CD8-positive, alpha-beta memory T cell (primary cell): ENCODE results near the gene DGKD. TPM values are rescaled to one million over a fixed set of nuclear protein-coding genes. Genes with fewer than 3 reads are reported as not detected.
"Not testable (repeated sequence)": the region's sequence is repeated elsewhere in the genome, so short reads cannot be mapped to it uniquely, and the experiment has no call there.

Experiments used
- CTCF ChIA-PET: fragments of 350-600 bp; sonication (Branson Sonifier 250); formaldehyde crosslinking; loops from one replicate; lab custom pipeline; 2021; ENCODE audit warnings: antibody characterized with exemption; lab: Charles Lee
- POLR2A ChIA-PET: fragments of 350-600 bp; sonication (Branson Sonifier 250); formaldehyde crosslinking; loops from one replicate; lab custom pipeline; 2021; ENCODE audit warnings: antibody characterized with exemption; lab: Charles Lee
- DNase-seq, 5 donors: peaks; one replicate each; pipeline versions ENCODE4 v3.0.0 to v3.0.0-alpha.2; 2020 to 2022; ENCODE audit warnings: mixed read lengths in 1 of 5
- H3K27ac ChIP-seq: one replicate; pipeline ENCODE4 v1.7.0; 2013; ENCODE audit warnings: low read depth, mild to moderate bottlenecking, low read length, moderate library complexity
- H3K27me3 ChIP-seq: 2 replicates; pipeline ENCODE4 v1.7.0; 2013; ENCODE audit warnings: low read length, mild to moderate bottlenecking; ENCODE audit not compliant: insufficient read depth, poor library complexity, severe bottlenecking
- H3K36me3 ChIP-seq: 2 replicates; pipeline ENCODE4 v1.7.0; 2013; ENCODE audit warnings: mild to moderate bottlenecking, low read length, moderate library complexity; ENCODE audit not compliant: insufficient read depth
- H3K4me1 ChIP-seq: 2 replicates; pipeline ENCODE4 v1.7.0; 2013; ENCODE audit warnings: mild to moderate bottlenecking, low read length, moderate library complexity; ENCODE audit not compliant: insufficient read depth
- H3K4me3 ChIP-seq: 2 replicates; pipeline ENCODE4 v1.7.0; 2013; ENCODE audit warnings: mild to moderate bottlenecking, low read length
- H3K9me3 ChIP-seq: 2 replicates; pipeline ENCODE4 v1.7.0; 2013; ENCODE audit warnings: mild to moderate bottlenecking, low read length
- H3K27ac Mint-ChIP-seq, 8 donors: one replicate each; pipeline ENCODE4 v1.8.0; 2020 to 2021; ENCODE audit warnings: mixed read lengths in 8 of 8, mild to moderate bottlenecking in 6 of 8, inconsistent platforms in 3 of 8, moderate library complexity in 3 of 8
- H3K27me3 Mint-ChIP-seq, 2 donors: one replicate each; pipeline ENCODE4 v1.8.0; 2020 to 2021; ENCODE audit warnings: mixed read lengths in 2 of 2, mild to moderate bottlenecking in 1 of 2, moderate library complexity in 1 of 2
- H3K36me3 Mint-ChIP-seq, 3 donors: one replicate each; pipeline ENCODE4 v1.8.0; 2020 to 2021; ENCODE audit warnings: mixed read lengths in 3 of 3, inconsistent platforms in 1 of 3, mild to moderate bottlenecking in 1 of 3
- H3K4me1 Mint-ChIP-seq, 3 donors: one replicate each; pipeline ENCODE4 v1.8.0; 2020 to 2021; ENCODE audit warnings: mixed read lengths in 3 of 3, inconsistent platforms in 1 of 3, mild to moderate bottlenecking in 1 of 3
- H3K4me3 Mint-ChIP-seq, 7 donors: one replicate each; pipeline ENCODE4 v1.8.0; 2020 to 2021; ENCODE audit warnings: mixed read lengths in 7 of 7, mild to moderate bottlenecking in 6 of 7, moderate library complexity in 4 of 7, inconsistent platforms in 2 of 7
- H3K9me3 Mint-ChIP-seq, 5 donors: one replicate each; pipeline ENCODE4 v1.8.0; 2020 to 2022; ENCODE audit warnings: mixed read lengths in 5 of 5, mild to moderate bottlenecking in 3 of 5, moderate library complexity in 2 of 5, inconsistent platforms in 1 of 5
- polyA plus RNA-seq: library from polyadenylated mRNA; unstranded; fragments of 300-500 nt; fragmentation: Illumina TruSeq; gene quantifications from one replicate; pipeline ENCODE4 v1.2.3, GENCODE V29; 2021
- total RNA-seq, 2 experiments: library from RNA; stranded (reverse); gene quantifications; one replicate each; pipeline ENCODE4 v1.2.3, GENCODE V29; 2021

Gene DGKD
- total and polyA plus RNA-seq, 3 experiments from 2014 or later: 32.6 to 61.9 (median 54.2) TPM

DNA sequence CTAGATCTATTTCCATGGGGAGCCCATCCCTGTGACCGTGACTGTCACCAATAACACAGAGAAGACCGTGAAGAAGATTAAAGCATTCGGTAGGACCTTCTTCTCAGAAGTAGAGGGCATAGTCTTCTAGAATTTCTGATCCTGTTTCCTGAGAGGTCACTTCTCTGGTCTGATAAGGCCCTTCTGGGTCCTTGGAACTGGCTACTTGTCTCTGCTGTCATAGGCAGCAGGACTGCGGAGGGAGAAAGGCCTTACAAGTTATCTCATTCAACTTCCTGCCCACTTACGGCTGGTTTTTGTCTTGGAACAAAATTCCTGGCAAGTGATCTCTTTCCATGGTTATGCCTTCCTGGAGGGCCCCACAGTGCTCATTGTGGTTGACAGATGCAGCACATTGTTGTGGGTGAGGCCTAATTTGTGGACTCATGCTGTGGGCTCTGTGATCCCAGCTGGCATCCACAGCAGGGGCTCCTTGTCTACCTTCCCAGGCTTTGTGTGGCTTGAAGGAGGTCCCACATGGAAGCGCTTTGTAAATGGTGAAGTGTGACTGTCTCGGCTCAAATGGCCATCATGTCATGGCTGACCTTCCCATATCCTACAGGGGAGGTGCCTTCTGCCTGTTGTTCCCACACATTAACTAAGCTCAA is 24.7 kb upstream of the DGKD start:
- no peaks in the 10 kb centered on the region for H3K27me3 Mint-ChIP-seq
- CTCF ChIA-PET: interaction anchor here (1.2 to 3.3 kb wide), 3 partner anchors 9 to 24 kb away, joined by 3 to 18 read pairs (median 9); partner anchors contain the start of gene DGKD
- POLR2A ChIA-PET: no interaction called here

DNA sequence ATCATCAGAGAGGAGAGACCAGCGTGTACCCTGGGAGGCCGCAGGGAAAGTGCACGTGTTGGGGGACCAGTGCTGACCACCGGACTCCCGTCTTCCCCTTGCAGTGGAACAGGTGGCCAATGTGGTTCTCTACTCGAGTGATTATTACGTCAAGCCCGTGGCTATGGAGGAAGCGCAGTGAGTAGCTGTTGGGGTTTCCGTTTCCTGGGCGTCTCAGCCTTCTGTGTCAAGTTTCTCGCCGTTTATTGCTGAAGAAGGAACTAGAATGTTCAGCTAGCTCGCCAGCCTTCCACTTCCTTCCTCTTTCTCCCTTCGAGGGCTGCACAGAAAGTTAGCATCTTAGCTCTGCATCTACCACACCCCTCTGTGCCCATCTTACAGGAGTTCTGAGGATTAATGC is 22.8 kb upstream of the DGKD start:
- peak overlapping the region; percentile 85 to 99 (median 98) for H3K27ac Mint-ChIP-seq
- Histone ChIP-seq H3K4me1 (peaks cover 59% of the 10 kb centered on the region), H3K9me3 (no peaks in the 10 kb centered on the region), H3K4me3 (peak overlapping the region; percentile 12), H3K27me3 (no peaks in the 10 kb centered on the region), H3K27ac (peak overlapping the region; percentile 48), H3K36me3 (no peaks in the 10 kb centered on the region)
- H3K9me3 Mint-ChIP-seq: no peaks in the 10 kb centered on the region
- peaks cover 32 to 62% (median 50%) of the 10 kb centered on the region in 3 donors for H3K4me1 Mint-ChIP-seq
- H3K36me3 Mint-ChIP-seq: peaks cover 0 to 2% (median 0%) of the 10 kb centered on the region in 3 donors
- ChIA-PET POLR2A (interaction anchor here (0.6 to 2.0 kb wide), 13 partner anchors 9 to 1654 kb away, joined by 3 to 12 read pairs (median 4); partner anchors contain the start of gene DGKD), CTCF (interaction anchor here (0.8 to 3.3 kb wide), 10 partner anchors 10 to 112 kb away, joined by 3 to 18 read pairs (median 6); partner anchors contain the start of genes ATG16L1 and DGKD)
- no peaks in the 10 kb centered on the region for H3K27me3 Mint-ChIP-seq
- DNase-seq: peak; percentile 59 to 86 (median 84)
- H3K4me3 Mint-ChIP-seq: peak overlapping the region; percentile 5 to 81 (median 72)

More for the DNA sequence above, 24.7 kb upstream of the DGKD start:
- Histone ChIP-seq H3K27me3 (no peaks in the 10 kb centered on the region), H3K27ac (no peak overlapping the region), H3K36me3 (no peaks in the 10 kb centered on the region), H3K9me3 (no peaks in the 10 kb centered on the region), H3K4me3 (no peak overlapping the region), H3K4me1 (peaks cover 51% of the 10 kb centered on the region)
- no peak for DNase-seq
- H3K9me3 Mint-ChIP-seq: no peaks in the 10 kb centered on the region
- peak overlapping the region in 6 of 8 donors; percentile 51 to 77 (median 70) for H3K27ac Mint-ChIP-seq
- peaks cover 0 to 2% (median 0%) of the 10 kb centered on the region in 3 donors for H3K36me3 Mint-ChIP-seq
- H3K4me3 Mint-ChIP-seq: peak overlapping the region in 1 of 7 donors; percentile 6
- peaks cover 32 to 49% (median 41%) of the 10 kb centered on the region in 3 donors for H3K4me1 Mint-ChIP-seq

DNA sequence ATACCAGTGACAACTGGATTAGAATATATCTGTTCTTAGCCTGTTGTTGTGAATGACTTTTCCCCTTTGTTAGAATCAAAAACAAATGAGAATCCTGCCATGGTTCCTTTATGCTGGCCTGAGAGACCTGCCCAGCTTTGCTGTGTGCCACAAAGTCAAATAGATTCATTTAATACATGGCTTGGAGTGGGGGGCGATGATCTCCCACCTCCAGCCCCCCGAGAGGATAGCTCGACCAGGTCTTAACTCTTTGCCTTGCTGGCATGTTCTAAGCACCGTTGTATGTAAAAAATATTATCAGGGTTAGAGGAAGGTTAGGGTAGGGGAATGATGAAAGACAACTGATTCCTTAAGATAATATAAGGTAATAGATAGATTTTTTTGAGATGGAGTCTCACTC is 22.2 kb upstream of the DGKD start:
- Histone ChIP-seq H3K27me3 (no peaks in the 10 kb centered on the region), H3K27ac (peak overlapping the region; percentile 34), H3K4me3 (peak overlapping the region; percentile 12), H3K9me3 (no peaks in the 10 kb centered on the region), H3K36me3 (no peaks in the 10 kb centered on the region), H3K4me1 (peaks cover 59% of the 10 kb centered on the region)
- DNase-seq: no peak
- Mint-ChIP-seq H3K4me1 (peaks cover 32 to 62% (median 50%) of the 10 kb centered on the region in 3 donors), H3K27me3 (no peaks in the 10 kb centered on the region), H3K36me3 (peaks cover 0 to 2% (median 0%) of the 10 kb centered on the region in 3 donors), H3K4me3 (peak overlapping the region in 6 of 7 donors; percentile 64 to 81 (median 76)), H3K9me3 (no peaks in the 10 kb centered on the region), H3K27ac (peak overlapping the region; percentile 85 to 99 (median 98))
- CTCF ChIA-PET: interaction anchor here (1.2 to 3.3 kb wide), 8 partner anchors 10 to 111 kb away, joined by 3 to 18 read pairs (median 8); partner anchors contain the start of genes ATG16L1 and DGKD
- POLR2A ChIA-PET: interaction anchor here (0.6 to 2.0 kb wide), 11 partner anchors 15 to 1655 kb away, joined by 3 to 12 read pairs (median 5); partner anchors contain the start of gene DGKD

DNA sequence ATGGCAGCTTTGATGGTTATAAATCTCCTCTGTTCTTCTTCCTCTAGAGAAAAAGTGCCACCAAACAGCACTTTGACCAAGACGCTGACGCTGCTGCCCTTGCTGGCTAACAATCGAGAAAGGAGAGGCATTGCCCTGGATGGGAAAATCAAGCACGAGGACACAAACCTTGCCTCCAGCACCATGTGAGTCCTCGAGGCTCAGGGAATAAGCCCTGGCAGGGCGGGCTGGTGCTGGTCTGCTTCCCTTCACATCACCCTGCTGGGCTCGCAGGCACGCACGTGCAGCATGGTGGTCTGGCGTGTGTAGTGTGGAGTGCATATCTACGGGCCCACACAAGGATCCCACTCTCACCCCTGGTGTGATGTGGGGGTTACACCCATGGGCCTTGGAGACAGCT is 19.4 kb upstream of the DGKD start:
- Mint-ChIP-seq H3K36me3 (peaks cover 0 to 2% (median 0%) of the 10 kb centered on the region in 3 donors), H3K9me3 (no peaks in the 10 kb centered on the region), H3K27me3 (peaks cover 3% of the 10 kb centered on the region in 2 donors), H3K4me1 (peaks cover 26 to 61% (median 42%) of the 10 kb centered on the region in 3 donors), H3K4me3 (no peak overlapping the region), H3K27ac (peak overlapping the region in 4 of 8 donors; percentile 17 to 71 (median 35))
- H3K4me1 ChIP-seq: peaks cover 55% of the 10 kb centered on the region
- H3K27me3 ChIP-seq: no peaks in the 10 kb centered on the region
- no peak overlapping the region for H3K27ac ChIP-seq
- POLR2A ChIA-PET: no interaction called here
- no peaks in the 10 kb centered on the region for H3K36me3 ChIP-seq
- CTCF ChIA-PET: interaction anchor here (0.8 kb wide), 1 partner anchor 19 kb away, joined by 3 read pairs; no protein-coding TSS in a partner anchor
- no peak overlapping the region for H3K4me3 ChIP-seq
- no peaks in the 10 kb centered on the region for H3K9me3 ChIP-seq
- DNase-seq: no peak

DNA sequence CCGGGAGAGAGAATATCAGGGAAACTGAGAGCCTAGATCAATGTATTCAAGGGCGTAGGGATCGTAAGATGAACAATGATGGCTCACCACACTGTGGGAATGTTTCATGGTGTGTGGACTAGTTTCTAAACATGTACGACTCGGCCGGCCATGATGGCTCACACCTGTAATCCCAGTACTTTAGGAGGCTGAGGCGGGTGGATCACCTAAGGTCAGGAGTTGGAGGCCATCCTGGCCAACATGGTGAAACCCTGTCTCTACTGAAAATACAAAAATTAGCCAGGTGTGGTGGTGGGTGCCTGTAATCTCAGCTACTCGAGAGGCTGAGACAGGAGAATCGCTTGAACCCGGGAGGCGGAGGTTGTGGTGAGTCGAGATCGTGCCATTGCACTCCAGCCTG is 18.2 kb upstream of the DGKD start:
- H3K4me1 ChIP-seq: peaks cover 43% of the 10 kb centered on the region
- CTCF ChIA-PET: interaction anchor here (0.9 kb wide), 1 partner anchor 84 kb away, joined by 3 read pairs; the partner anchor contains the start of gene ATG16L1

DNA sequence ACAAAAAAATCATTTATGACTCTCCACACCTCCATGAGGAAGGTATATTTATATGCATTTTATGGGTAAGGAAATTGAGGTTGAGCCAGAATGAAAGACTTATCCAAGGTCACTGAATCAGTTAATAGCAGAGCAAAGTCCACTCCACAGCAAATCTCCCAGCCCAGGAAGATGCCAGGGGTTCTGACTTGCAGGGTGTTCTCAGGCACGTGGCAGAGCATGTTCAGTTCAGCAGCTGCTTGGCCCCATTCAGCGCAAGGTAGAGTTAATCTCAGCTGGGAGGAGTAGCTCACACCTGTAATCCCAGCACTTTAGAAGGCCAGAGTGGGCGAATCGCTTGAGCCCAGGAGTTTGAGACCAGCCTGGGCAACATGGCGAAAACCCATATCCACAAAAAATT is 17.8 kb upstream of the DGKD start:
- Mint-ChIP-seq H3K27me3 (peaks cover 3% of the 10 kb centered on the region in 2 donors), H3K4me1 (peaks cover 19 to 48% (median 32%) of the 10 kb centered on the region in 3 donors), H3K36me3 (peaks cover 0 to 2% (median 0%) of the 10 kb centered on the region in 3 donors), H3K27ac (no peak overlapping the region), H3K9me3 (no peaks in the 10 kb centered on the region), H3K4me3 (no peak overlapping the region)
- Histone ChIP-seq H3K4me1 (peaks cover 38% of the 10 kb centered on the region), H3K27ac (no peak overlapping the region), H3K4me3 (no peak overlapping the region), H3K36me3 (no peaks in the 10 kb centered on the region), H3K27me3 (no peaks in the 10 kb centered on the region), H3K9me3 (no peaks in the 10 kb centered on the region)
- POLR2A ChIA-PET: no interaction called here
- DNase-seq: no peak
- CTCF ChIA-PET: interaction anchor here (0.9 to 1.8 kb wide), 3 partner anchors 12 to 107 kb away, joined by 3 to 4 read pairs (median 4); partner anchors contain the start of gene ATG16L1

More for the DNA sequence above, 18.2 kb upstream of the DGKD start:
- H3K27me3 ChIP-seq, H3K36me3 Mint-ChIP-seq, DNase-seq, POLR2A ChIA-PET, H3K4me3 ChIP-seq, H3K27me3 Mint-ChIP-seq, H3K36me3 ChIP-seq, H3K9me3 Mint-ChIP-seq, H3K9me3 ChIP-seq, H3K4me3 Mint-ChIP-seq, H3K27ac ChIP-seq: not testable (repeated sequence)
- Mint-ChIP-seq H3K4me1 (peaks cover 24 to 52% (median 37%) of the 10 kb centered on the region in 3 donors), H3K27ac (peak overlapping the region in 2 of 8 donors; percentile 22 to 57)

DNA sequence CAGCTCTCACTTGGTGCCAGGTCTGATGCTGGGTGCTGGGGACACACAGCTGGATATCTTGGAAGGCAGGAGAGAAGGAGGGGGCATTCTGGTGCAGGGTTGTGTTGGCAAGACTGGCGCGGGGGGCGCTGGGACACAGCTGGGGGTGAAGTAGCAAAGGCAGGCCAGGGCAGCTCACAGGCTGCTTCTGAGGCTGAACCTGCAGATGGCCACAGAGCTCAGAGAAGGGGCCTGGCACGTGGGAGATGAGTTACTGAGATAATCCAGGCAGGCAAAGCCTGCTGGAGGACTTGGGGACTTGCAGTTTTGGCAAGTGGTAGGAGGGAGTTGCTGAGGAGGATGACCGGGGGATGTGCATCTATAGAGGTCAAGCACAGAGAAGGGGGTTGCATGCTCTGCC is 16.2 kb upstream of the DGKD start:
- no peak overlapping the region for H3K4me3 ChIP-seq
- H3K4me1 ChIP-seq: peaks cover 23% of the 10 kb centered on the region
- CTCF ChIA-PET: interaction anchor here (1.0 to 2.4 kb wide), 5 partner anchors 8 to 105 kb away, joined by 3 to 8 read pairs (median 4); partner anchors contain the start of gene DGKD
- DNase-seq: no peak
- Mint-ChIP-seq H3K27ac (peak overlapping the region in 1 of 8 donors; percentile 65), H3K4me3 (no peak overlapping the region), H3K27me3 (peaks cover 3% of the 10 kb centered on the region in 2 donors), H3K4me1 (peaks cover 10 to 36% (median 22%) of the 10 kb centered on the region in 3 donors), H3K36me3 (peaks cover 0 to 3% (median 0%) of the 10 kb centered on the region in 3 donors), H3K9me3 (no peaks in the 10 kb centered on the region)
- H3K27me3 ChIP-seq: no peaks in the 10 kb centered on the region
- no peak overlapping the region for H3K27ac ChIP-seq
- no peaks in the 10 kb centered on the region for H3K36me3 ChIP-seq
- H3K9me3 ChIP-seq: no peaks in the 10 kb centered on the region
- POLR2A ChIA-PET: no interaction called here
